HL-60 (cell line): ENCODE results near the gene NFIB.

ENCODE experiments used
- DNase-seq, 2 experiments: peaks; one replicate each; pipeline ENCODE4 v3.0.0-alpha.2; 2010 to 2020; ENCODE audit warnings: low read depth in 1 of 2, low spot score in 1 of 2
- H3K27ac ChIP-seq: fragments of 250-450 bp; sonication (Bioruptor Pico); replicated peaks from 2 replicates; pipeline ENCODE4 v1.5.1; 2020; ENCODE audit warnings: mild to moderate bottlenecking, moderate library complexity
- H3K27me3 ChIP-seq: fragments of 250-450 bp; sonication (Bioruptor Pico); 2 replicates; pipeline ENCODE4 v1.5.1; 2021; ENCODE audit warnings: mild to moderate bottlenecking, moderate library complexity; ENCODE audit not compliant: insufficient read depth, poor library complexity, severe bottlenecking
- H3K4me3 ChIP-seq: replicated peaks from 2 replicates; pipeline ENCODE4 v1.5.1; 2011; ENCODE audit warnings: mild to moderate bottlenecking, control low read depth, low read length; ENCODE audit not compliant: insufficient read depth
- GABPA ChIP-seq: IDR thresholded peaks from 2 replicates; pipeline ENCODE4 v1.6.1; 2012; ENCODE audit warnings: low read depth
- POLR2AphosphoS5 ChIP-seq: IDR thresholded peaks from 2 replicates; pipeline ENCODE4 v1.6.1; 2012; ENCODE audit warnings: low read depth
- SPI1 ChIP-seq: IDR thresholded peaks from 2 replicates; pipeline ENCODE4 v1.6.1; 2012; ENCODE audit warnings: low read depth, mild to moderate bottlenecking, borderline replicate concordance
- TF ChIP-seq, protein P1 (sequence below): IDR thresholded peaks from 2 replicates; pipeline ENCODE4 v1.6.1; 2012; ENCODE audit warnings: low read depth; ENCODE audit not compliant: insufficient replicate concordance
- TF ChIP-seq, protein P2 (sequence below): IDR thresholded peaks from one replicate; pipeline ENCODE4 v1.5.1; 2011; ENCODE audit warnings: low read length, control low read depth, inconsistent platforms; ENCODE audit not compliant: insufficient read depth

Gene NFIB

DNA sequence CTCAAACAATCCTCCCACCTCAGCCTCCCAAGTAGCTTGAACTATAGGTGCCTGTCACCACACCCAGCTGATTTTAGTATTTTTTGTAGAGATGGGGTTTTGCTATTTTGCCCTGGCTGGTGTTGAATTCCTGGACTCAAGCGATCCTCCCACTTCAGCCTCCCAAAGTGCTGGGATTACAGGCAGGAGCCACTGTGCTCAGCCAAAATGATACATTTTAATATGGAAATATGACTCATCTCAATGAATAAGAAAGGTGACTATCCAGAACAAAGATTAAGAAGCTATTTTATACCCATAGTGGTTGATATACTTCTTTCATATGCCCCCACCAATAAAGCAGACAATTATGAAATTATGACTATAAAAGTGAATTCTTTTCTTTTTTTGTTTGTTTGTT is 166.2 kb downstream of the NFIB start:
- H3K27ac ChIP-seq = no peak overlapping the region
- no peak overlapping the region for H3K4me3 ChIP-seq
- H3K27me3 ChIP-seq = no peaks in the 10 kb centered on the region
- TF ChIP-seq SPI1 (no peak), GABPA (no peak), POLR2AphosphoS5 (no peak)
- TF ChIP-seq, protein P1, sequence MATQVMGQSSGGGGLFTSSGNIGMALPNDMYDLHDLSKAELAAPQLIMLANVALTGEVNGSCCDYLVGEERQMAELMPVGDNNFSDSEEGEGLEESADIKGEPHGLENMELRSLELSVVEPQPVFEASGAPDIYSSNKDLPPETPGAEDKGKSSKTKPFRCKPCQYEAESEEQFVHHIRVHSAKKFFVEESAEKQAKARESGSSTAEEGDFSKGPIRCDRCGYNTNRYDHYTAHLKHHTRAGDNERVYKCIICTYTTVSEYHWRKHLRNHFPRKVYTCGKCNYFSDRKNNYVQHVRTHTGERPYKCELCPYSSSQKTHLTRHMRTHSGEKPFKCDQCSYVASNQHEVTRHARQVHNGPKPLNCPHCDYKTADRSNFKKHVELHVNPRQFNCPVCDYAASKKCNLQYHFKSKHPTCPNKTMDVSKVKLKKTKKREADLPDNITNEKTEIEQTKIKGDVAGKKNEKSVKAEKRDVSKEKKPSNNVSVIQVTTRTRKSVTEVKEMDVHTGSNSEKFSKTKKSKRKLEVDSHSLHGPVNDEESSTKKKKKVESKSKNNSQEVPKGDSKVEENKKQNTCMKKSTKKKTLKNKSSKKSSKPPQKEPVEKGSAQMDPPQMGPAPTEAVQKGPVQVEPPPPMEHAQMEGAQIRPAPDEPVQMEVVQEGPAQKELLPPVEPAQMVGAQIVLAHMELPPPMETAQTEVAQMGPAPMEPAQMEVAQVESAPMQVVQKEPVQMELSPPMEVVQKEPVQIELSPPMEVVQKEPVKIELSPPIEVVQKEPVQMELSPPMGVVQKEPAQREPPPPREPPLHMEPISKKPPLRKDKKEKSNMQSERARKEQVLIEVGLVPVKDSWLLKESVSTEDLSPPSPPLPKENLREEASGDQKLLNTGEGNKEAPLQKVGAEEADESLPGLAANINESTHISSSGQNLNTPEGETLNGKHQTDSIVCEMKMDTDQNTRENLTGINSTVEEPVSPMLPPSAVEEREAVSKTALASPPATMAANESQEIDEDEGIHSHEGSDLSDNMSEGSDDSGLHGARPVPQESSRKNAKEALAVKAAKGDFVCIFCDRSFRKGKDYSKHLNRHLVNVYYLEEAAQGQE = no peak
- TF ChIP-seq, protein P2, sequence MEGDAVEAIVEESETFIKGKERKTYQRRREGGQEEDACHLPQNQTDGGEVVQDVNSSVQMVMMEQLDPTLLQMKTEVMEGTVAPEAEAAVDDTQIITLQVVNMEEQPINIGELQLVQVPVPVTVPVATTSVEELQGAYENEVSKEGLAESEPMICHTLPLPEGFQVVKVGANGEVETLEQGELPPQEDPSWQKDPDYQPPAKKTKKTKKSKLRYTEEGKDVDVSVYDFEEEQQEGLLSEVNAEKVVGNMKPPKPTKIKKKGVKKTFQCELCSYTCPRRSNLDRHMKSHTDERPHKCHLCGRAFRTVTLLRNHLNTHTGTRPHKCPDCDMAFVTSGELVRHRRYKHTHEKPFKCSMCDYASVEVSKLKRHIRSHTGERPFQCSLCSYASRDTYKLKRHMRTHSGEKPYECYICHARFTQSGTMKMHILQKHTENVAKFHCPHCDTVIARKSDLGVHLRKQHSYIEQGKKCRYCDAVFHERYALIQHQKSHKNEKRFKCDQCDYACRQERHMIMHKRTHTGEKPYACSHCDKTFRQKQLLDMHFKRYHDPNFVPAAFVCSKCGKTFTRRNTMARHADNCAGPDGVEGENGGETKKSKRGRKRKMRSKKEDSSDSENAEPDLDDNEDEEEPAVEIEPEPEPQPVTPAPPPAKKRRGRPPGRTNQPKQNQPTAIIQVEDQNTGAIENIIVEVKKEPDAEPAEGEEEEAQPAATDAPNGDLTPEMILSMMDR = no peak
- DNase-seq = no peak

DNA sequence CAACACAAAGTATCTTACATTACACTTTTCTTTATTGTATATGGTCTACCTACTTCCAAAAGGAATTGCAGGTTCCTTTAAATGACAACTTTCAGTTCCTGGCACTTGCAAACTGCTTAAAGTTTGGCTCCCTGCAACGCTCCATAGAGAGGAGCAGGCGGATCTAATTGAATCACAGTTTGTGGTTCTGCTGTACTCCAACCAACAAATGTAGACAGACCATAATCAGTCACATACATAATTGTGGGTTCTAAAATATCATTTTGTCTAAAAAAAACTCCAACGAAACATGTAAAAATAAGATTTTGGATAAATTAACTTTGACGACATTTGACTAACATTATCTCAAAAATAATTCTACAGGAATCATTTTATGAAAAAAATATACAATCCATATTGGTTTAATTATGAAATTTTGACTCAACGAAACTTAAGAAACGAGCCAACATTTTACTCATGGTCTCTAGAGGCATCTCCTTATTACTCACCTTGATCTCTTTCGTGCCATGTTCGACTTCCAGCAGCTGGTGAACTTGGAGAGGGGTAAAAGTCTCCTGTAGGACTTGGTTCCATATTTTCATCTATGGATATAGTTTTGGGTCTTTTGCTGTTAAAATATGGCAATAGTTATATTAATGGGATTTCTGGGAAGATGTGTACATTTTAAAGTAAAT is 167.6 kb downstream of the NFIB start:
- no peaks in the 10 kb centered on the region for H3K27me3 ChIP-seq
- no peak for DNase-seq
- no peak overlapping the region for H3K4me3 ChIP-seq
- no peak overlapping the region for H3K27ac ChIP-seq
- no peak for TF ChIP-seq POLR2AphosphoS5
- TF ChIP-seq, protein P1 = no peak
- TF ChIP-seq, protein P2 = no peak
- no peak for TF ChIP-seq GABPA
- TF ChIP-seq SPI1 = no peak

DNA sequence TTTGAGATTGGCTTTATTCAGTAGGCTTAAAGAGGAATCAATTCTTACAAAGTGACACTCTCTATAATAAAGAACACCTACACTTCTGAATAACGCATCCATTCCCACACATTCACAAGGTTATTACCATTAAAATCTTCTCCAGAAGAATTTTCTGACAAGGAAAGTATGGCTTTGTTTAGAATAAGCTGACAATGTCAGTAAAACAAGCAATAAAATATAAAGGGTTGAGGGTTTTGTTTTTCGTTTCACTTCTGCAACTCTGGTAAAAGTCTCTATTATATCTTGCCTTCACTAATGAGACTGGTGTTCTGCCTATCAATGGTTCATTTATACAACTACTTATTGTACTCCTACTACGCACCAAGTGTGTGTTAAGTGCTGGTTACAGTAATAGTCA is 169.7 kb downstream of the NFIB start:
- no peak for DNase-seq
- Histone ChIP-seq H3K27me3 (no peaks in the 10 kb centered on the region), H3K27ac (no peak overlapping the region), H3K4me3 (no peak overlapping the region)
- no peak for TF ChIP-seq SPI1
- TF ChIP-seq POLR2AphosphoS5 = no peak
- TF ChIP-seq, protein P1 = no peak
- TF ChIP-seq GABPA = no peak
- TF ChIP-seq, protein P2 = no peak
